ENCODE results near the gene CD300C. TPM values are rescaled to one million over a fixed set of nuclear protein-coding genes. Genes with fewer than 3 reads are reported as not detected.
"Not testable (repeated sequence)": the region's sequence is repeated elsewhere in the genome, so short reads cannot be mapped to it uniquely, and the experiment has no call there.

The CD300C gene
- total RNA-seq, 4 donors from 2014 or later, result 0.54 to 2.3 TPM; not detected in 2

DNA sequence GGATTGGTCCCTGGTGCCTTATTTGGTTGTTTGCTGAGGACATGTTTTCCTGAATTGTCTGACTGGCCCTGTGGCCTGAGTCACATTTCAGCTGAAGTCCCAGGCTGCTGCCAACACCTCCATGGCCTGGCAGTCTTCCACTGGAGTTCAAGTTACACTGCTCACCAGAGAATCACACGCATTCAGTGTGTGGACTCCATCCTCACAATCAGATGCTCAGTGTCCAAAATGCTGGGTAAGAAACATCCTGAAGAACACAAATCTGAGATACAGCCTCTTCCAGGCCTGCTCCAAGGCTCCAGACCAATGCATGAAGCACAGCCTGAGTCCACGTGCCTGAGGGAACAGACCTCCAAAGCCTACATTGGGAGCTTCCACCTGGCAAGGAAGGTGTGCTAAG lies 33.9 kb downstream of the CD300C start:
- TF ChIP-seq, protein P1, sequence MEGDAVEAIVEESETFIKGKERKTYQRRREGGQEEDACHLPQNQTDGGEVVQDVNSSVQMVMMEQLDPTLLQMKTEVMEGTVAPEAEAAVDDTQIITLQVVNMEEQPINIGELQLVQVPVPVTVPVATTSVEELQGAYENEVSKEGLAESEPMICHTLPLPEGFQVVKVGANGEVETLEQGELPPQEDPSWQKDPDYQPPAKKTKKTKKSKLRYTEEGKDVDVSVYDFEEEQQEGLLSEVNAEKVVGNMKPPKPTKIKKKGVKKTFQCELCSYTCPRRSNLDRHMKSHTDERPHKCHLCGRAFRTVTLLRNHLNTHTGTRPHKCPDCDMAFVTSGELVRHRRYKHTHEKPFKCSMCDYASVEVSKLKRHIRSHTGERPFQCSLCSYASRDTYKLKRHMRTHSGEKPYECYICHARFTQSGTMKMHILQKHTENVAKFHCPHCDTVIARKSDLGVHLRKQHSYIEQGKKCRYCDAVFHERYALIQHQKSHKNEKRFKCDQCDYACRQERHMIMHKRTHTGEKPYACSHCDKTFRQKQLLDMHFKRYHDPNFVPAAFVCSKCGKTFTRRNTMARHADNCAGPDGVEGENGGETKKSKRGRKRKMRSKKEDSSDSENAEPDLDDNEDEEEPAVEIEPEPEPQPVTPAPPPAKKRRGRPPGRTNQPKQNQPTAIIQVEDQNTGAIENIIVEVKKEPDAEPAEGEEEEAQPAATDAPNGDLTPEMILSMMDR (IDR thresholded peaks at IDR 0.05), result no peak
- TF ChIP-seq POLR2A (IDR thresholded peaks at IDR 0.05), result no peak
- no peak for TF ChIP-seq EP300 (IDR thresholded peaks at IDR 0.05)

DNA sequence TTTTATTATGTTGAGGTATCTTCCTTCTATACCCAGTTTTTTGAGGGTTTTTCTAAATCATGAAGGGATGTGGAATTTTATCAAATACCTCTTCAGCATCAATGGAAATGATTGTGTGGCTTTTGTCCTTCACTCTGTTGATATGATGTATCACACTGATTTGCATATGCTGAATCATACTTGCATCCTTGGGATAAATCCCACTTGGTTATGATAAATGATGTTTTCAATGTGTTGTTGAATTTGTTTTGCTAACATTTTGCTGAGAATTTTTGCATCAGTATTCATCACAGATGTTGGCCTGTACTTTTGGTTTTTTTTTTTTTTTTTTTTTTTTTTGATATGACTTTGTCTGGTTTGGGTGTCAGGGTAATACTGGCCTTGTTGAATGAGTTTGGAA lies 37.8 kb downstream of the CD300C start:
- TF ChIP-seq, protein P1 (IDR thresholded peaks at IDR 0.05), result no peak
- H3K36me3 ChIP-seq, result no peaks in the 10 kb centered on the region
- no peaks in the 10 kb centered on the region for H3K9me3 ChIP-seq
- no peak overlapping the region for H3K27ac ChIP-seq
- H3K4me1 ChIP-seq, result no peaks in the 10 kb centered on the region
- no peak for ATAC-seq
- no peak overlapping the region for H3K4me3 ChIP-seq
- peaks cover 24% of the 10 kb centered on the region for H3K27me3 ChIP-seq

More for the DNA sequence above, 33.9 kb downstream of the CD300C start:
- Histone ChIP-seq H3K27me3 (peaks cover 18% of the 10 kb centered on the region), H3K9me3 (no peaks in the 10 kb centered on the region), H3K36me3 (no peaks in the 10 kb centered on the region), H3K27ac (no peak overlapping the region), H3K4me1 (no peaks in the 10 kb centered on the region), H3K4me3 (no peak overlapping the region)
- ATAC-seq, result no peak
- WGBS, 2 donors (ENCODE audit: low coverage in 1 of 2), result 60% methylated on average over 1 of the region's 2 CpGs; no CpG with 5 or more reads in 1 of the 2 donors

DNA sequence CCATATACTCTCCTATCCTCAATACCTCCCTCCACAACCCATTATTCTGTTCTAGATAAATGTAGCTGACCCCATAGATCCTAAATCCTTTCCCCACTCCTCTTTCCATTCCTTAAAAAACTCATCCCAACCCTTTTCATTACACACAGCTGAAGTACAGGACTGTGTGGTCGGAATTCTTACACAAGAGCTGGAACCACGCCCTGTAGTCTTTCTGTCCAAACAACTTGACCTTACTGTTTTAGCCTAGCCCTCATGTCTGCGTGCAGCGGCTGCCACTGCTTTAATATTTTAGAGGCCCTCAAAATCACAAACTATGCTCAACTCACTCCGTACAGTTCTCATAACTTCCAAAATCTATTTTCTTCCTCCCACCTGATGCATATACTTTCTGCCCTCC lies 42.0 kb downstream of the CD300C start:
- H3K36me3 ChIP-seq, H3K4me3 ChIP-seq, H3K4me1 ChIP-seq, ATAC-seq, H3K9me3 ChIP-seq, H3K27ac ChIP-seq: not testable (repeated sequence)
- H3K27me3 ChIP-seq, result peaks cover 33% of the 10 kb centered on the region
- 65 to 71% methylated on average over 5 of the region's 5 CpGs for WGBS, 2 donors (ENCODE audit: low coverage in 1 of 2)

DNA sequence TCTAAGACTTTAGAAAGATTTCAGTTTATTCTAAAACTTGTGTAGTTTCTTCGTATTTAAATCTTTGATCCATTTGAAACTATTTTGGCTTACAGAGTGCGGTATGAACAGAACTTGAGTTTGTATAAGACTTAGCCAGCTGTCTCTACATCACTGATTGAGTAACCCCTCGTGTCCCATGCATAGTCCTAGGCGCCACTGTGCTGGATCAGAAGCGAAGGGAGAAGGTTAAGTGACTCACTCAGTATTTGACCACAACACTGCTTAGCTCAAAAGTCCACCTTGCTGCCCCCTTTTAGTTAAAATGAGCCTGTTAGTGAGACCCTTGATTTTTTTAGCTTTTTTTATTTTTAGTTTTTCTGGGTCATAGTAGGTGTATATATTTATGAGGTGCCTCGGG lies 43.1 kb downstream of the CD300C start:
- ATAC-seq, result no peak
- H3K4me3 ChIP-seq, result no peak overlapping the region
- TF ChIP-seq, protein P1 (IDR thresholded peaks at IDR 0.05), result no peak
- no peak for TF ChIP-seq POLR2A (IDR thresholded peaks at IDR 0.05)
- TF ChIP-seq POLR2AphosphoS5 (IDR thresholded peaks at IDR 0.05), result no peak
- TF ChIP-seq EP300 (IDR thresholded peaks at IDR 0.05), result no peak
- no peaks in the 10 kb centered on the region for H3K4me1 ChIP-seq
- H3K27me3 ChIP-seq, result peaks cover 33% of the 10 kb centered on the region
- 44 to 54% methylated on average over 6 of the region's 6 CpGs for WGBS, 2 donors (ENCODE audit: low coverage in 1 of 2)
- no peaks in the 10 kb centered on the region for H3K36me3 ChIP-seq
- no peak overlapping the region for H3K27ac ChIP-seq
- H3K9me3 ChIP-seq, result no peaks in the 10 kb centered on the region

DNA sequence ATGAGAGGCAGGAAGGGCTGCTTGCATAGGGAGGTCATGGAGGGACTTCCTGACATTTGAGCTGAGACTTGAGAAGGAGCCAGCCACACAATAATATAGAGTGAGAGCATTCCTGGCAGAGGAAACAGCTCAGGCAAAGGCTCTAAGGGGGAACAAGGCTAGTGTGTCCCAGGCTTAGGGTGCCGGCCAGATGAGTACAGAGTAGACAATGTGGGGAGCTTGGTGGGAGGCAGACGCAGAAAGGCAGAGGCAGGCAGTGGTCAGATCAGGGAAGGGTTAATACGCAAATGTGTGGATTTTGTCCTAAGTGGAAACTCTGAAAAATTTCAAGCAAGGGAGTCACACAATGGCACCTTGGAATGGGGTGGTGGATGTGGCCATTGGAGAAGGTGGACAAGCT lies 45.9 kb downstream of the CD300C start:
- Histone ChIP-seq H3K27me3 (peaks cover 33% of the 10 kb centered on the region), H3K36me3 (no peaks in the 10 kb centered on the region), H3K9me3 (no peaks in the 10 kb centered on the region), H3K4me3 (no peak overlapping the region), H3K27ac (no peak overlapping the region), H3K4me1 (no peaks in the 10 kb centered on the region)
- ATAC-seq, result no peak
- 79 to 88% methylated on average over 3 of the region's 3 CpGs for WGBS, 2 donors (ENCODE audit: low coverage in 1 of 2)
- TF ChIP-seq POLR2A (IDR thresholded peaks at IDR 0.05), result no peak
- no peak for TF ChIP-seq POLR2AphosphoS5 (IDR thresholded peaks at IDR 0.05)
- TF ChIP-seq, protein P1 (IDR thresholded peaks at IDR 0.05), result no peak
- no peak for TF ChIP-seq EP300 (IDR thresholded peaks at IDR 0.05)

DNA sequence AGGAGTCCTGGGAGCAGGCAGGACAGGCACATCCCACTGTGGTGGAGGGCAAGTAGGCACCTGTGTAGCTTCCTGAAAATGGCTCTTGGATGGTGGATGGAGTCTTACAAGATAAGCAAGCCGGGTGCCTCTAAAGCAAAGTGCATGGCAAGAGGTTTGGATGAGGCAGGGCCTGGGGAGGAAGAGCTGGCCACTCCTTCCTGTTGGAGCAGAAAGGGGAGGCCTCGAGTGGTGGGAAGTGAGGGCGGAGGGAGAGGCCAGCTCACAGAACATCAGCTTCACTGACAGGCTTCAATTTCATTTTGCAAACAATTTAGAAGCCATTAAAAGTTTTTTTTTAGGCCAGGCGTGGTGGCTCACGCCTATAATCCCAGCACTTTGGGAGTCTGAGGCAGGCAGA lies 48.4 kb downstream of the CD300C start:
- no peaks in the 10 kb centered on the region for H3K36me3 ChIP-seq
- WGBS, 2 donors (ENCODE audit: low coverage in 1 of 2), result 39 to 61% methylated on average over 3 to 4 of the region's 5 CpGs
- TF ChIP-seq POLR2A (IDR thresholded peaks at IDR 0.05) (no peak), EP300 (IDR thresholded peaks at IDR 0.05) (no peak), POLR2AphosphoS5 (IDR thresholded peaks at IDR 0.05) (no peak)
- TF ChIP-seq, protein P1 (IDR thresholded peaks at IDR 0.05), result no peak
- no peaks in the 10 kb centered on the region for H3K9me3 ChIP-seq
- no peaks in the 10 kb centered on the region for H3K4me1 ChIP-seq
- no peak overlapping the region for H3K27ac ChIP-seq
- ATAC-seq, result no peak
- H3K27me3 ChIP-seq, result peaks cover 34% of the 10 kb centered on the region
- no peak overlapping the region for H3K4me3 ChIP-seq
